H9 (cell line): ENCODE measurements around the gene MRPL54. TPM values are rescaled to one million over a fixed set of nuclear protein-coding genes. Genes with fewer than 3 reads are reported as not detected.

ENCODE experiments used
- DNase-seq: peaks from one replicate; pipeline ENCODE4 v3.0.0-alpha.2; 2017
- H2AFZ ChIP-seq: one replicate; pipeline ENCODE4 v1.6.1; 2013; ENCODE audit warnings: mild to moderate bottlenecking, low read length, control low read depth, moderate library complexity
- H2AK5ac ChIP-seq: 2 replicates; pipeline ENCODE4 v1.6.1; 2013; ENCODE audit warnings: low read length, control low read depth, mixed read lengths; ENCODE audit not compliant: insufficient read length
- H2BK120ac ChIP-seq: one replicate; pipeline ENCODE4 v1.6.1; 2013; ENCODE audit warnings: low read depth, mild to moderate bottlenecking, low read length, control low read depth, inconsistent platforms; ENCODE audit not compliant: poor library complexity, severe bottlenecking
- H2BK12ac ChIP-seq: 2 replicates; pipeline ENCODE4 v1.6.1; 2013; ENCODE audit warnings: low read length, control low read depth, mixed read lengths, low read depth; ENCODE audit not compliant: insufficient read length
- H2BK15ac ChIP-seq: 2 replicates; pipeline ENCODE4 v1.6.1; 2013; ENCODE audit warnings: low read depth, low read length, control low read depth
- H2BK20ac ChIP-seq: one replicate; pipeline ENCODE4 v1.6.1; 2013; ENCODE audit warnings: low read depth, mild to moderate bottlenecking, low read length, control low read depth, inconsistent platforms; ENCODE audit not compliant: poor library complexity, severe bottlenecking
- H2BK5ac ChIP-seq: 2 replicates; pipeline ENCODE4 v1.6.1; 2013; ENCODE audit warnings: low read length, control low read depth, mixed read lengths; ENCODE audit not compliant: insufficient read length
- H3K14ac ChIP-seq: 2 replicates; pipeline ENCODE4 v1.6.1; 2013; ENCODE audit warnings: low read length, control low read depth; ENCODE audit not compliant: insufficient read depth
- H3K18ac ChIP-seq: 2 replicates; pipeline ENCODE4 v1.6.1; 2013; ENCODE audit warnings: low read depth, mild to moderate bottlenecking, mixed read lengths, low read length, control low read depth; ENCODE audit not compliant: insufficient read length
- H3K23ac ChIP-seq: 2 replicates; pipeline ENCODE4 v1.6.1; 2013; ENCODE audit warnings: low read length, control low read depth, mixed read lengths, low read depth; ENCODE audit not compliant: insufficient read length
- H3K23me2 ChIP-seq: 2 replicates; pipeline ENCODE4 v1.6.1; 2013; ENCODE audit warnings: low read depth, mild to moderate bottlenecking, mixed read lengths, low read length, control low read depth; ENCODE audit not compliant: insufficient read length, poor library complexity, severe bottlenecking
- H3K27ac ChIP-seq: 2 replicates; pipeline ENCODE4 v1.5.1; 2013; ENCODE audit warnings: low read length, control low read depth, mixed read lengths, low read depth; ENCODE audit not compliant: insufficient read length
- H3K27me3 ChIP-seq: 2 replicates; pipeline ENCODE4 v1.6.1; 2013; ENCODE audit warnings: low read length, control low read depth, inconsistent platforms; ENCODE audit not compliant: insufficient read depth
- H3K4ac ChIP-seq: 2 replicates; pipeline ENCODE4 v1.6.1; 2013; ENCODE audit warnings: low read depth, mild to moderate bottlenecking, control low read depth, inconsistent platforms, low read length, moderate library complexity
- H3K4me1 ChIP-seq: 2 replicates; pipeline ENCODE4 v1.6.1; 2013; ENCODE audit warnings: low read length, control low read depth, inconsistent platforms; ENCODE audit not compliant: insufficient read depth
- H3K4me2 ChIP-seq: 2 replicates; pipeline ENCODE4 v1.6.1; 2013; ENCODE audit warnings: low read length, control low read depth, mixed read lengths; ENCODE audit not compliant: insufficient read length, insufficient read depth
- H3K56ac ChIP-seq: 2 replicates; pipeline ENCODE4 v1.6.1; 2013; ENCODE audit warnings: low read depth, mild to moderate bottlenecking, mixed read lengths, low read length, control low read depth; ENCODE audit not compliant: insufficient read length
- H3K79me1 ChIP-seq: 2 replicates; pipeline ENCODE4 v1.6.1; 2013; ENCODE audit warnings: low read depth, mild to moderate bottlenecking, moderate library complexity, low read length, control low read depth, inconsistent platforms; ENCODE audit not compliant: insufficient read depth, poor library complexity, severe bottlenecking
- H3K79me2 ChIP-seq: 2 replicates; pipeline ENCODE4 v1.6.1; 2013; ENCODE audit warnings: low read length, control low read depth, inconsistent platforms; ENCODE audit not compliant: insufficient read depth
- H3K9ac ChIP-seq: 2 replicates; pipeline ENCODE4 v1.6.1; 2013; ENCODE audit warnings: low read length, control low read depth, mixed read lengths; ENCODE audit not compliant: insufficient read length; ENCODE audit errors: extremely low read depth
- H3K9me3 ChIP-seq: one replicate; pipeline ENCODE4 v1.6.1; 2013; ENCODE audit warnings: low read depth, low read length, inconsistent platforms; ENCODE audit not compliant: control insufficient read depth
- H3T11ph ChIP-seq: one replicate; pipeline ENCODE4 v1.6.1; 2013; ENCODE audit warnings: mild to moderate bottlenecking, low read length, control low read depth, inconsistent platforms
- H4K20me1 ChIP-seq: one replicate; pipeline ENCODE4 v1.6.1; 2013; ENCODE audit not compliant: control insufficient read depth, insufficient read length, insufficient read depth
- H4K5ac ChIP-seq: 2 replicates; pipeline ENCODE4 v1.6.1; 2013; ENCODE audit warnings: low read depth, mild to moderate bottlenecking, mixed read lengths, low read length, control low read depth; ENCODE audit not compliant: insufficient read length
- H4K8ac ChIP-seq: replicated peaks from 2 replicates; pipeline ENCODE4 v1.6.1; 2013; ENCODE audit warnings: low read length, control low read depth, mixed read lengths, low read depth; ENCODE audit not compliant: insufficient read length
- H4K91ac ChIP-seq: 2 replicates; pipeline ENCODE4 v1.6.1; 2013; ENCODE audit warnings: low read depth, mild to moderate bottlenecking, moderate library complexity, mixed read lengths, low read length, control low read depth; ENCODE audit not compliant: insufficient read length
- H3K27ac Mint-ChIP-seq, 3 experiments: 2 replicates in 2 of 3; 3 replicates in 1 of 3; pipeline ENCODE4 v1.8.0; 2020 to 2021; ENCODE audit warnings: mixed read lengths in 3 of 3, mild to moderate bottlenecking in 1 of 3, moderate library complexity in 1 of 3
- H3K27me3 Mint-ChIP-seq: 2 replicates; pipeline ENCODE4 v1.8.0; 2021; ENCODE audit warnings: low read depth, mild to moderate bottlenecking, moderate library complexity, mixed read lengths
- H3K36me3 Mint-ChIP-seq, 3 experiments: 2 replicates in 2 of 3; 3 replicates in 1 of 3; pipeline ENCODE4 v1.8.0; 2020 to 2021; ENCODE audit warnings: low read depth in 3 of 3, mixed read lengths in 3 of 3; ENCODE audit not compliant: insufficient read depth in 1 of 3
- H3K4me1 Mint-ChIP-seq, 2 experiments: 2 replicates each; pipeline ENCODE4 v1.8.0; 2020; ENCODE audit warnings: mixed read lengths in 2 of 2
- H3K4me3 Mint-ChIP-seq, 2 experiments: 2 replicates in 1 of 2; 3 replicates in 1 of 2; pipeline ENCODE4 v1.8.0; 2020 to 2021; ENCODE audit warnings: mild to moderate bottlenecking in 2 of 2, mixed read lengths in 2 of 2, moderate library complexity in 1 of 2
- H3K9me3 Mint-ChIP-seq, 2 experiments: 2 replicates in 1 of 2; 3 replicates in 1 of 2; pipeline ENCODE4 v1.8.0; 2020; ENCODE audit warnings: mild to moderate bottlenecking in 2 of 2, mixed read lengths in 2 of 2, moderate library complexity in 1 of 2
- WGBS: extraction: QIAGEN DNeasy Blood & Tissue Kit; methylation state at CpG from one replicate; pipeline ENCODE4 v1.1.7; 2013; ENCODE audit warnings: missing lambda C conversion rate, low lambda C conversion rate, mixed read lengths; ENCODE audit not compliant: insufficient read length; ENCODE audit errors: extremely low coverage; 5-methylcytosine and 5-hydroxymethylcytosine counted together
- total RNA-seq: library from RNA; stranded (reverse); gene quantifications from 2 replicates; pipeline ENCODE4 v1.2.1, GENCODE V29; 2021
- TF ChIP-seq, protein P1 (sequence below): fragments of 200-600 bp; sonication (generic); conservative IDR thresholded peaks from 3 replicates; pipeline ENCODE4 v1.8.0; 2021; ENCODE audit warnings: antibody characterized with exemption, mild to moderate bottlenecking

The MRPL54 gene
- total RNA-seq, 1 experiment from 2014 or later = 60.0 TPM

DNA sequence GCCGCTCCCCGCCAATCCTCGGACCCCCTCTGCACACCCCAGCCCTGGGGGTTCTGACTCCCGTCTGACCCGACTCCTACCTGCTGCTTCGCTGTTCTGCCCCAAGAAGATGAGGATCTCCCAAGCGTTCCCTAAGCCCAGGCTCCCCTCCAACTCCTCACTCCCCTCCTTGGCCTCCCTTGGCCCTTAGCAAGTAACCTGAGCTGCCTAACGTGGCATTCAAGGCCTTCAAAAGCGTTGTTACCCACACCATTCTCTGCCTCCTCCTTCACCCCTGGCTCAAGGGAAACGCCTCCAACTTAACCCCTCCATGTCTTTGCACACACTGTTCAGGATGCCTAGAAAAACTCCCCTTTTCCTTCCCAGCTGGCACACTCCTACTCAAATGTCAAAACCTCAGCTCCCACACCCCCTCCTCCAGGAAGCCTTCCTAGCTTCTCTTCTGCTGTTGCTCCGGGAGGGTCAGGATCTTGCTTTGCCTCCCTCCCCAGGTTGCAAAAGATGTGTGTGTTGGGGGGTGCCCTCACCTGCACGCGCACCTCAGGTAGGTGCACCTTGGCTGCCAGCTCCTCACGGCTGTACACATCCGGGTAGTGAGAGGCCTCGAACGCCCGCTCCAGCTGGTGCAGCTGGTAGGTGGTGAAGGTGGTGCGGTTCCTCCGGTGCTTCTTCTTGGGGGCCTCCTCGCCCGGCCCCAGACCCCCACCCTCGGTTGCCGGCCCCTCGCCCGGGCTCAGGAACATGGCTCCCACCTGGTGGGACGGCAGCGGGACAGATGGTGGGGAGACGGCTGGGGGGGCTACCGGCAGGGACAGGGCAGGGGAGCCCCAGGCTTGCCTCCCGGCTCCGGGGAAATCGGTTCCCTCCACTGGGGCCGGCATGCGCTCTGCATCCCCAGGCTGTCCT, 8.8 kb downstream of the MRPL54 start:
- no peak overlapping the region for H3K27ac ChIP-seq
- no peak overlapping the region for H2AFZ ChIP-seq
- no peak overlapping the region for H3K23ac ChIP-seq
- H3K23me2 ChIP-seq = no peaks in the 10 kb centered on the region
- peak overlapping the region in 1 of 2 experiments; percentile 3; a peak in 2 of 5 replicates for H3K4me3 Mint-ChIP-seq
- H3K4me1 ChIP-seq = no peaks in the 10 kb centered on the region
- no peak overlapping the region for H2BK12ac ChIP-seq
- no peak overlapping the region for H3K4ac ChIP-seq
- peak overlapping the region; percentile 7 to 87 (median 50); a peak in 4 of 7 replicates for H3K27ac Mint-ChIP-seq
- no peak overlapping the region for H3K9ac ChIP-seq
- no peaks in the 10 kb centered on the region for H3K27me3 ChIP-seq
- no peak overlapping the region for H3K56ac ChIP-seq
- no peak overlapping the region for H4K5ac ChIP-seq
- no peak overlapping the region for H2BK15ac ChIP-seq
- H3K9me3 Mint-ChIP-seq = no peaks in the 10 kb centered on the region
- H3K4me1 Mint-ChIP-seq = peaks cover 7 to 18% of the 10 kb centered on the region in 2 experiments
- no peaks in the 10 kb centered on the region for H3K9me3 ChIP-seq
- no peak overlapping the region for H2BK20ac ChIP-seq
- no peaks in the 10 kb centered on the region for H3K79me1 ChIP-seq
- no peak overlapping the region; the same call in 1 of the 2 replicates for H3K14ac ChIP-seq
- peaks cover 5 to 13% (median 12%) of the 10 kb centered on the region in 3 experiments; a peak in 6 of 7 replicates for H3K36me3 Mint-ChIP-seq
- H3K4me2 ChIP-seq = no peak overlapping the region
- no CpG with 5 or more reads among the region's 35 CpGs for WGBS
- no peaks in the 10 kb centered on the region for H4K20me1 ChIP-seq
- no peak overlapping the region for H3K18ac ChIP-seq
- H2BK5ac ChIP-seq = no peak overlapping the region
- no peak overlapping the region for H4K8ac ChIP-seq
- peak; percentile 42 for DNase-seq
- H4K91ac ChIP-seq = no peak overlapping the region
- H3K27me3 Mint-ChIP-seq = no peaks in the 10 kb centered on the region
- no peak overlapping the region for H2BK120ac ChIP-seq
- H3T11ph ChIP-seq = no peak overlapping the region
- TF ChIP-seq, protein P1, sequence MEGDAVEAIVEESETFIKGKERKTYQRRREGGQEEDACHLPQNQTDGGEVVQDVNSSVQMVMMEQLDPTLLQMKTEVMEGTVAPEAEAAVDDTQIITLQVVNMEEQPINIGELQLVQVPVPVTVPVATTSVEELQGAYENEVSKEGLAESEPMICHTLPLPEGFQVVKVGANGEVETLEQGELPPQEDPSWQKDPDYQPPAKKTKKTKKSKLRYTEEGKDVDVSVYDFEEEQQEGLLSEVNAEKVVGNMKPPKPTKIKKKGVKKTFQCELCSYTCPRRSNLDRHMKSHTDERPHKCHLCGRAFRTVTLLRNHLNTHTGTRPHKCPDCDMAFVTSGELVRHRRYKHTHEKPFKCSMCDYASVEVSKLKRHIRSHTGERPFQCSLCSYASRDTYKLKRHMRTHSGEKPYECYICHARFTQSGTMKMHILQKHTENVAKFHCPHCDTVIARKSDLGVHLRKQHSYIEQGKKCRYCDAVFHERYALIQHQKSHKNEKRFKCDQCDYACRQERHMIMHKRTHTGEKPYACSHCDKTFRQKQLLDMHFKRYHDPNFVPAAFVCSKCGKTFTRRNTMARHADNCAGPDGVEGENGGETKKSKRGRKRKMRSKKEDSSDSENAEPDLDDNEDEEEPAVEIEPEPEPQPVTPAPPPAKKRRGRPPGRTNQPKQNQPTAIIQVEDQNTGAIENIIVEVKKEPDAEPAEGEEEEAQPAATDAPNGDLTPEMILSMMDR = no peak
- H3K79me2 ChIP-seq = no peaks in the 10 kb centered on the region
- H2AK5ac ChIP-seq = no peak overlapping the region
